ENCODE results near the gene SPECC1L. TPM values are rescaled to one million over a fixed set of nuclear protein-coding genes. Genes with fewer than 3 reads are reported as not detected.

The SPECC1L gene
- total RNA-seq, 4 donors from 2014 or later: 65.2 to 102 (median 69.2) TPM

DNA sequence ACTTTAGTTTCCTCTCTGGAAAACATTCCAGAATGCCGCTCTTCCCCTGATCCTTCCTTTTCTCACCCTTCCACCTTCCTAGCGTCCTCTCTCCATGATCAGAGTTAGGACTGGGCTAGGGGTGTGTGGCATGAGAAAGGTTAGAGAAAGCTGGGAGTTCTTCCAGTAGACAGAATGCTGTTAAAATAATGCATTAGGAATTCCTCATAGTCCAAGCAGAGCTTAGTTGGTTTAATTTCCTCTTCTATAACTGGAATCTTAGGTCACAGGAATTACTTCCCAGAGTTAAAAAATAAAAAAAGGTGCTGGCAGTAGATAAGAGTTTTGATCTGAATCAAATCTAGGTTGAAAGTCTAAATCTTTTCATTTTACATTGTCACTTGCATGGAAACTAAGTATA lies 119.5 kb downstream of the SPECC1L start:
- peaks cover 0 to 21% of the 10 kb centered on the region in 2 donors for H3K4me1 ChIP-seq

DNA sequence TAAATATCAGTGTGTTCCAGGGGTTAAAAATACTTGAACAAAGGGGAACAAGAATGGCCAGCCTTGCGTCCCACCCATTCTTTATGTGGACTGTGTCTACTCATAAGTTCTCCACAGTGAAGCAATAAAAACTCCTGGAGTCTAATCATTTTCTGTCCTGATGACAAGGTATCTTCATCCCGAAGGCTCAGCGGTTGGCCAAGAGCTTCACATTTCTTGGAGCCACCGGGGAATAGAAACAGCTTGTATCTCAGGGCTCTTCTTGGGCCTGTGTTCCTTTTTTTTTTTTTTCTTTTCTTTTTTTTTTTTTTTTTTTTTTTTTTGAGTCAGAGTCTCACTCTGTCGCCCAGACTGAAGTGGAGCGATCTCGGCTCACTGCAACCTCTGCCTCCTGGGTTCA lies 119.9 kb downstream of the SPECC1L start:
- DNase-seq: no peak
- 75 to 78% methylated on average over 6 to 7 of the region's 7 CpGs for WGBS, 2 donors
- no peaks in the 10 kb centered on the region for H3K9me3 ChIP-seq

More for the DNA sequence above, 119.5 kb downstream of the SPECC1L start:
- Histone ChIP-seq H3K27me3 (no peaks in the 10 kb centered on the region), H3K9me3 (no peaks in the 10 kb centered on the region), H3K4me3 (replicated peaks in 1 of 3) (no peak overlapping the region), H3K36me3 (no peaks in the 10 kb centered on the region), H3K27ac (no peak overlapping the region)
- TF ChIP-seq, protein P1, sequence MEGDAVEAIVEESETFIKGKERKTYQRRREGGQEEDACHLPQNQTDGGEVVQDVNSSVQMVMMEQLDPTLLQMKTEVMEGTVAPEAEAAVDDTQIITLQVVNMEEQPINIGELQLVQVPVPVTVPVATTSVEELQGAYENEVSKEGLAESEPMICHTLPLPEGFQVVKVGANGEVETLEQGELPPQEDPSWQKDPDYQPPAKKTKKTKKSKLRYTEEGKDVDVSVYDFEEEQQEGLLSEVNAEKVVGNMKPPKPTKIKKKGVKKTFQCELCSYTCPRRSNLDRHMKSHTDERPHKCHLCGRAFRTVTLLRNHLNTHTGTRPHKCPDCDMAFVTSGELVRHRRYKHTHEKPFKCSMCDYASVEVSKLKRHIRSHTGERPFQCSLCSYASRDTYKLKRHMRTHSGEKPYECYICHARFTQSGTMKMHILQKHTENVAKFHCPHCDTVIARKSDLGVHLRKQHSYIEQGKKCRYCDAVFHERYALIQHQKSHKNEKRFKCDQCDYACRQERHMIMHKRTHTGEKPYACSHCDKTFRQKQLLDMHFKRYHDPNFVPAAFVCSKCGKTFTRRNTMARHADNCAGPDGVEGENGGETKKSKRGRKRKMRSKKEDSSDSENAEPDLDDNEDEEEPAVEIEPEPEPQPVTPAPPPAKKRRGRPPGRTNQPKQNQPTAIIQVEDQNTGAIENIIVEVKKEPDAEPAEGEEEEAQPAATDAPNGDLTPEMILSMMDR (IDR thresholded peaks at IDR 0.05): no peak
- intact Hi-C loops (cut with DNase I): no loop called here
- no peak for DNase-seq
- WGBS, 2 donors: 86 to 87% methylated on average over 2 of the region's 2 CpGs

DNA sequence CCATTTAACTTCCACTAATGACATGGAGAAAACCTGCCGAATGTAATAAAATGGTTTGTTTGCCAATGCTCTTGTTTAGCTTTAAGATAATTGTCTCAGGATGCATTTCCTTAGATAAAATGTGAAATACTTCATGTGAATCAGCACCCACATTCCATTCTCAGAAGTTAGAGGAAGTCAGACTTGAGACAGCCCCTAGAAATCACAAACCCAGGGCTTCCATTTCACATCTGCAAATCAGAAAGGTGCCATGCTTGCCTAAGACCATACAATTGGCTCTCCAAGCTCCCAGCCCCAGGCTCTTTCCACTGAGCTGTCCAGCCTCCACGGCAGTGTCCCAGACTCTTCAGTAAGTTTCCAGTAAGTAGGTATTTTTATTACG lies 121.2 kb downstream of the SPECC1L start:
- Histone ChIP-seq H3K27ac (no peak overlapping the region), H3K4me3 (replicated peaks in 1 of 3) (no peak overlapping the region), H3K36me3 (peaks cover 5 to 9% of the 10 kb centered on the region in 2 donors), H3K4me1 (peaks cover 0 to 21% of the 10 kb centered on the region in 2 donors), H3K9me3 (no peaks in the 10 kb centered on the region), H3K27me3 (no peaks in the 10 kb centered on the region)
- intact Hi-C loops (cut with DNase I): no loop called here
- 83 to 87% methylated on average over 3 of the region's 3 CpGs for WGBS, 2 donors
- no peak for TF ChIP-seq POLR2A (IDR thresholded peaks at IDR 0.05)
- TF ChIP-seq, protein P1 (IDR thresholded peaks at IDR 0.05): no peak
- no peak for DNase-seq

More for the DNA sequence above, 119.9 kb downstream of the SPECC1L start:
- TF ChIP-seq, protein P1 (IDR thresholded peaks at IDR 0.05): no peak
- TF ChIP-seq POLR2A (IDR thresholded peaks at IDR 0.05): no peak
- no peaks in the 10 kb centered on the region for H3K27me3 ChIP-seq
- no peak overlapping the region for H3K4me3 ChIP-seq (replicated peaks in 1 of 3)
- H3K36me3 ChIP-seq: peaks cover 0 to under 1% of the 10 kb centered on the region in 2 donors
- intact Hi-C loops (cut with DNase I): no loop called here
- peaks cover 0 to 21% of the 10 kb centered on the region in 2 donors for H3K4me1 ChIP-seq
- no peak overlapping the region for H3K27ac ChIP-seq

DNA sequence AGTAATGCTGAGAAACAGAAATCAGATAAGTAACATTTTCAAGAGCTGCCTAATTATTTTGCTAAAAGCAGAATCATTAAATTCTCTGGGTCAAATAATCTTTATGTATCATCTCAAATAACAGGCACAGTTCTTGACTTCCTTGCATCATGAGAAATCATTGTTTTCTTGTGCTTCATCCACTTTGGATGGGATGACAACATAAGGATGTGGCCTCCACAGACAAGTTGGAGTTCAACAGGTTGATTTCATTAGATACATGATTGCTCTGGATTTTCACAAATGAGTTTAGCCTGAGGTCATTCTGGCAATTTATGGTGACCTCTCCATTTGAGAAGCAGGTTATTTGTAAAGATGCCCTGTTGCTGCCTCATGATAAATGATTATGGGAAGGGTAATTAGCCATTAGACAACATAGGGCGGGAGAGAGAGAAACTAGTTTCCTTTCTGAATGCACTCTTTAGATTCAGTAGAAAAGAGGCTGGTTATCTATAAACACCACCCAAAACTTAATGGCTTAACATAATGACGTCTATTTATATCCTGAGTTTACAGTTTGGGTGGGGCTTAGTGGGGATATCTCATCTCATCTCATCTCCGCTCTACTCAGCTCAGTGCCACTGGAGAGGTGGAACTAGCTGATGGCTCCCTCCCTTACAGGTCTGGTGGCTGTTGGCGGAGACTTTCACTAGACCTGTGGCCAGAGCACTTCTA lies 121.7 kb downstream of the SPECC1L start:
- Histone ChIP-seq H3K4me3 (replicated peaks in 1 of 3) (no peak overlapping the region), H3K27ac (no peak overlapping the region), H3K4me1 (peaks cover 0 to 21% of the 10 kb centered on the region in 2 donors), H3K36me3 (peaks cover 5 to 9% of the 10 kb centered on the region in 2 donors), H3K27me3 (no peaks in the 10 kb centered on the region), H3K9me3 (no peaks in the 10 kb centered on the region)
- WGBS, 2 donors: 92 to 93% methylated on average over 4 of the region's 4 CpGs
- intact Hi-C loops (cut with DNase I): no loop called here
- no peak for DNase-seq
- TF ChIP-seq, protein P1 (IDR thresholded peaks at IDR 0.05): no peak
- TF ChIP-seq POLR2A (IDR thresholded peaks at IDR 0.05): no peak

DNA sequence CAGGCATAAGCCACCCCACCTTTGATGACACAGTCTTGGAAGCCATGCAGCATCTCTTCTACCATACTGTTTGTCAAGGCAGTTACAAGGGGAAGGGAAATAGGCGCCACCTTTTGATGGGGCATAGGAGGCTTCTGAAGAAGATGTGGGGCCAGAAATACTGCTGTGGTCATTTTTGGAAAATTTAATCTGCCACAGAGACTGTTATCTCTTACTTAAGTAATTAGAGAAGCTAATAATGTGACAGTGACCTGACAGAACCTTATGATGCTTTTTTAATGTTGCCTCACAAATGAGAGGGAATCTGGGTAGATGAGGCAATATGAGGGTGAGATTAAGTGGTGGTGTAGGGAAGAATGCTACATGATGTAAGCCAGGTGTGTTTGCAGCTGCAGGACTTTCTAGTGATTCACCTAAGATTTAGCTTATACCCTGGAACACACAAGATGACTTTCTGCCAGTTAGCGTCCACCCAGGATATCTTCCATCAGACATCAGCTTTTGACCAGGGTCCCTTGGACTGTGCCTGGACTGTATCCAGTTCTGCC lies 122.5 kb downstream of the SPECC1L start:
- TF ChIP-seq POLR2A (IDR thresholded peaks at IDR 0.05): no peak
- TF ChIP-seq, protein P1 (IDR thresholded peaks at IDR 0.05): no peak
- Histone ChIP-seq H3K4me3 (replicated peaks in 1 of 3) (no peak overlapping the region), H3K9me3 (no peaks in the 10 kb centered on the region), H3K36me3 (peaks cover 5 to 9% of the 10 kb centered on the region in 2 donors), H3K27me3 (no peaks in the 10 kb centered on the region), H3K4me1 (peaks cover 0 to 21% of the 10 kb centered on the region in 2 donors), H3K27ac (no peak overlapping the region)
- intact Hi-C loops (cut with DNase I): no loop called here
- DNase-seq: no peak
- WGBS, 2 donors: 95% methylated on average over 2 of the region's 2 CpGs
